Activated naive CD4-positive, alpha-beta T cell treated with anti-CD3 and anti-CD28 coated beads, Interleukin-2, amount 10 ng/mL, durations not matched to agents 7 days and 5 days (primary cell): ENCODE results near the gene NALCN.
"Not testable (repeated sequence)": the region's sequence is repeated elsewhere in the genome, so short reads cannot be mapped to it uniquely, and the experiment has no call there.

ENCODE experiments used
- CTCF ChIA-PET: fragments of 350-600 bp; sonication (Branson Sonifier 250); formaldehyde crosslinking; loops from one replicate; lab custom pipeline; 2021; ENCODE audit warnings: antibody characterized with exemption; lab: Charles Lee
- DNase-seq: peaks from one replicate; pipeline ENCODE4 v3.0.0-alpha.2; 2020
- H3K27ac Mint-ChIP-seq: one replicate; pipeline ENCODE4 v1.8.0; 2021; ENCODE audit warnings: mild to moderate bottlenecking, moderate library complexity, mixed read lengths
- H3K27me3 Mint-ChIP-seq: one replicate; pipeline ENCODE4 v1.8.0; 2021; ENCODE audit warnings: mild to moderate bottlenecking, mixed read lengths
- H3K36me3 Mint-ChIP-seq: one replicate; pipeline ENCODE4 v1.8.0; 2021; ENCODE audit warnings: mixed read lengths
- H3K4me1 Mint-ChIP-seq: one replicate; pipeline ENCODE4 v1.8.0; 2021; ENCODE audit warnings: mixed read lengths
- H3K4me3 Mint-ChIP-seq: one replicate; pipeline ENCODE4 v1.8.0; 2021; ENCODE audit warnings: mild to moderate bottlenecking, moderate library complexity, mixed read lengths
- H3K9me3 Mint-ChIP-seq: one replicate; pipeline ENCODE4 v1.8.0; 2021; ENCODE audit warnings: mixed read lengths

Gene NALCN

DNA sequence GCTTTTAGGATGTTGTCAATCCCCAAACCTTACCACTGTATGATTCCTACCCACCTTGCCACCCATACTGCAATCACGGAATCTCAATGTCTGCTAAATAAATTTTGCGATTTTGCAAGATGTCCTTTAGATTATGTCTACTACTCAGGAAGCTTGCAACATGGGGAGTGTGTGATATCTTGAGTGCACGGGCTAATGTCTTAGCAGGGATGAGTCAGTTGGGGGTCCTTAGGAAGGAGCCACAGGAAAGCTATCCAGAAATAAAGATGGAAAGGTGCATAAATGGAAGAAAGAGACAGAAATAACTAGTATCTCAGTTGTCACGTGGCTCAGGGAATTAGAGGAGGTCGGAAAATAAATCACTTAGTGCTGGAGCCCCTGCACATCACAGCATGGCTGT lies 77.1 kb downstream of the NALCN start:
- H3K4me1 Mint-ChIP-seq = no peaks in the 10 kb centered on the region

DNA sequence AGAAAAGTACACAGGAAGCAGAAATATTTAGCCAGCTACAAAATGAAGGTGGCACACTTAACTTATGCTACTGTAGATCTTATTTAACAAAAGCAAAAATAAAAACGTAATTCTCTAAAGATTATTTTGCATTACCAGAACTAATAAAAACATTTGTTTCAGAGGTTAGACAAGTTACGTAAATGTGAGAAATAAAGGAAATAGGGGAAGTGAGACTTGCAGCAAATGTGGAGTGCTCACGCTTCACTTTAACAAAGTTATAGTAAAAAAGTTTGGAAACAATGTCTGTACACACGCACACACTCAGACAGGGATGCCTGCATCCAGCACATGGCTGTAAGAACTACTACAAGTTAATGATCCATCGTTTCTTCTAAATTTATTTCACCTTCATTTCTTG lies 83.7 kb downstream of the NALCN start:
- no peaks in the 10 kb centered on the region for H3K4me1 Mint-ChIP-seq
- no peak overlapping the region for H3K4me3 Mint-ChIP-seq
- no peaks in the 10 kb centered on the region for H3K27me3 Mint-ChIP-seq
- CTCF ChIA-PET = no interaction called here
- H3K27ac Mint-ChIP-seq = no peak overlapping the region
- no peaks in the 10 kb centered on the region for H3K36me3 Mint-ChIP-seq
- no peak for DNase-seq
- H3K9me3 Mint-ChIP-seq = no peaks in the 10 kb centered on the region

More for the DNA sequence above, 77.1 kb downstream of the NALCN start:
- CTCF ChIA-PET = interaction anchor here (0.8 kb wide), 1 partner anchor 39 kb away, joined by 3 read pairs; no protein-coding TSS in a partner anchor
- no peaks in the 10 kb centered on the region for H3K9me3 Mint-ChIP-seq
- H3K27me3 Mint-ChIP-seq = no peaks in the 10 kb centered on the region
- H3K27ac Mint-ChIP-seq = no peak overlapping the region
- no peaks in the 10 kb centered on the region for H3K36me3 Mint-ChIP-seq
- DNase-seq = no peak
- H3K4me3 Mint-ChIP-seq = no peak overlapping the region

DNA sequence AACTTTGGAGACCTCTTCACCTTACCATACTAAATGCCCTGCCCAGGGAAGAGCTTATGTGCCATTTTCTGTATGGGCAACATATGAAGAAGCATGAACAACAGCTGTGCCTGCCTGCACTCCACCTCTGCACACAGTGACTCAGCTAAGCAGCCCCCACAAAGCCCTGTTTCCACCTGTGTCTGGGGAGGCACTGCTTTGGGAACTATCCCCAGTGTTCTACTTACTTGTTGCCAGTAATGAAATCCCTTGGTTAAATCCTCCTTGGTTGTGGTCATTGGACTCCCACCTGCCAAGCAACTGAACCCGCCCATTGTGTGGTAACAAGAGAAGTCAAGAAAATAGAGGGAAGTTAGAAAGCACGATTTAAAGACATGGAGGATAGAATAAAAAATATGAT lies 84.6 kb downstream of the NALCN start:
- H3K27me3 Mint-ChIP-seq = no peaks in the 10 kb centered on the region
- DNase-seq = no peak
- H3K4me1 Mint-ChIP-seq = no peaks in the 10 kb centered on the region
- H3K9me3 Mint-ChIP-seq = no peaks in the 10 kb centered on the region
- H3K4me3 Mint-ChIP-seq = no peak overlapping the region
- no peaks in the 10 kb centered on the region for H3K36me3 Mint-ChIP-seq
- CTCF ChIA-PET = no interaction called here
- no peak overlapping the region for H3K27ac Mint-ChIP-seq

DNA sequence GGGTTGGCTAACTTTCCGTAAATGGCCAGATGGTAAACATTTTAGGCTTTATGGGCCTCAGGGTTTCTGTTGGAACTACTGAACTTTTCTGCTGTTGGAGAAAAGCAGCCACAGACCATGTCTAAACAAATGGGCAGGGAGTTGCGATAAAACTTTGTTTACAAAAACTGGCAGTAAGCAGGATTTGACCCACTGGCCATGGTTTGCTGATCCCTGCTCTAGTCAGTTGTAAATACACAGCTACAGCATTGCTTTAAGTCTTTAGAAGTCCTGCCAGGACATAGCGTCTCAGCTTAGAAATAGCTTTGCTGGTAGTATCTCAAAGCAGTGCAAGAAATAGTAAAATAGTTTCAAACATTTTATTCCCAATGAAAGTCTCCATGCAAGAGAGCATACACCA lies 88.4 kb downstream of the NALCN start:
- H3K4me3 Mint-ChIP-seq = no peak overlapping the region
- H3K27me3 Mint-ChIP-seq = no peaks in the 10 kb centered on the region
- no peak for DNase-seq
- CTCF ChIA-PET = no interaction called here
- no peaks in the 10 kb centered on the region for H3K4me1 Mint-ChIP-seq
- H3K27ac Mint-ChIP-seq = no peak overlapping the region
- H3K36me3 Mint-ChIP-seq = no peaks in the 10 kb centered on the region
- H3K9me3 Mint-ChIP-seq = no peaks in the 10 kb centered on the region

DNA sequence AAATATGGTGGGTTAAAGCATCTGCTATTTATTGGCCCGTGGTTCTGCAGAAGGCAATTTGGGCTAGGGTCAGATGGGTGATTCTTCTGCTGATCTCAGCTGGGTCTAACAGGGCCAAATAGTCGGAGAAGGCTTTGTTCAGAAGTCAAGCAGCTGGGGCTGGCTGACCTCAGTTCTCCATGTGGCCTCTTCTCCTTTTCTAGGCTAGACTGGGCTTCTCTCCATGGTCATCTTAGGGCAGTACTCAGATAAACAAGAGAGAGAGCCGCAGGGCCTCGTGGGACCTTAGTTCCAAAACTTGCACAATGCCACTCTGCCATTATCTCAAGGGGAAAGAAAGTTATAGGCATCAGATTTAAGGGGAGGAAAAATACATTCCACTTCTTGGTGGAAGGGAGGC lies 89.6 kb downstream of the NALCN start:
- H3K36me3 Mint-ChIP-seq = no peaks in the 10 kb centered on the region
- H3K9me3 Mint-ChIP-seq = no peaks in the 10 kb centered on the region
- no peaks in the 10 kb centered on the region for H3K4me1 Mint-ChIP-seq
- no peak overlapping the region for H3K4me3 Mint-ChIP-seq
- CTCF ChIA-PET = no interaction called here
- H3K27me3 Mint-ChIP-seq = no peaks in the 10 kb centered on the region
- no peak for DNase-seq
- no peak overlapping the region for H3K27ac Mint-ChIP-seq

DNA sequence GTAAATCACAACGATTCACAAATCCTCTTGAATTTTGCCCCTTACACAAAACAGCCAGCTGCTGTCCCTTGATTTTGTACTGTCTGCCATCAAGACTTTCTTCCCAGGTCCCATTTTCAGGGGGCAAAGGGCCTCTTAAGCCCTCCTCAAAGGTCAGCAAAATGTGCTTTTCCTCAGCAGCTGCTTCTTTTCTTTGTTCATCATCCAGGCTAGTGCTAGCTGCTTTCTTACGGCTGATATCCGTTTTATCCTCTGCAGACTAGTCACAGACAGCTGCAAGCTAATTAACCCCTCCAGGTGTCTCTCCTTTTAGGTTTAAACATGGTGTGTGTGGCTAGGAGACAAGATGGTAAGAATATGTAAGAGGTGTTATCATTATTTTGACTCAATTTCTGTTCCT lies 90.9 kb downstream of the NALCN start:
- H3K27ac Mint-ChIP-seq = no peak overlapping the region
- CTCF ChIA-PET = no interaction called here

DNA sequence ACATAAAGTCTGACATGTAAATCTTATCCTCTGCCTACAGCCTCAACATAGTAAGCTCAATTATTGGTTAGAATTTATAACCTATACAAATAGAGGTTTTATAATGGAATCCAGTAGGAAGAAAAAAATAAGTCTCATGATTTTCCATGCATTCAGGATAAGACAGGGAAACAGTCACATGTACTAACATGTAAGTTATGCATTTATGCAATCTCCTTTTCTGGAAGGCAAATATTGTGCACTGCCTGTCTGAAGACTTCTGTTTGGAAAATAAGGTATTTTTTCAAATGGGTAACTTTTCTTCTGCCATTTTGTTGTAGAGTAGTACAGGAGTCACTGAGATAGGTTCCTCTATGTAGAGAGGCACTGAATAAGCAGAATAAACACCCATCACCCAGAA lies 92.7 kb downstream of the NALCN start:
- no peak overlapping the region for H3K4me3 Mint-ChIP-seq
- H3K9me3 Mint-ChIP-seq = no peaks in the 10 kb centered on the region
- CTCF ChIA-PET = no interaction called here
- no peak overlapping the region for H3K27ac Mint-ChIP-seq
- no peaks in the 10 kb centered on the region for H3K36me3 Mint-ChIP-seq
- DNase-seq = no peak
- no peaks in the 10 kb centered on the region for H3K27me3 Mint-ChIP-seq
- no peaks in the 10 kb centered on the region for H3K4me1 Mint-ChIP-seq

More for the DNA sequence above, 90.9 kb downstream of the NALCN start:
- no peaks in the 10 kb centered on the region for H3K36me3 Mint-ChIP-seq
- H3K4me3 Mint-ChIP-seq = no peak overlapping the region
- no peaks in the 10 kb centered on the region for H3K4me1 Mint-ChIP-seq
- H3K9me3 Mint-ChIP-seq = no peaks in the 10 kb centered on the region
- no peaks in the 10 kb centered on the region for H3K27me3 Mint-ChIP-seq
- DNase-seq = no peak

DNA sequence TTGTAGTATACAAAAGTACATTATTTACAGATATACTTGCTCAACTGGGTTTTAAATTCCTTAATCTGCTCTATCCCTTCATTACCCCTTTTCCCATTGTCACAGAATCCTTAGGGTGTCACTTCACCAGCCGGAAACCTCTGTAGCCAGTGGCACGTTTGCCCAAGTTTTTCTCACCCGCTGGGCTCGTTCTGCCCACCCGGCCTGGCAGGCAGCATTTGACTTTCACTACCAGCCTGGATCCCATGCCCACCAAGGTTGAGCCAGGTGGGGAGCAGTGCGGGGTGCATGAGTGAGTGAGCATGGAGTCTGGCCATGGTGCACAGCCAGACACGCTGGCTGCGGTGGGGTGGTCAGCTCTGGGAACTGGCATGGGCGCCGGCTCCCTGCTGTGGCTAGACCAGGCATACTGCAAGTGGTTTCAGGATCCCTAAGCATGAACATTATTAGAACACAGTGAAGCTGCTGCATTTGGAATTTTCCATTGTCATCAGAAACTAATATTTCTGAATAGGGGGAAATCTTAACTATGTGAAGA lies 98.3 kb downstream of the NALCN start:
- Mint-ChIP-seq H3K36me3 (no peaks in the 10 kb centered on the region), H3K4me1 (no peaks in the 10 kb centered on the region), H3K9me3 (no peaks in the 10 kb centered on the region), H3K27me3 (no peaks in the 10 kb centered on the region), H3K27ac (no peak overlapping the region), H3K4me3 (no peak overlapping the region)
- DNase-seq = no peak
- CTCF ChIA-PET = no interaction called here

DNA sequence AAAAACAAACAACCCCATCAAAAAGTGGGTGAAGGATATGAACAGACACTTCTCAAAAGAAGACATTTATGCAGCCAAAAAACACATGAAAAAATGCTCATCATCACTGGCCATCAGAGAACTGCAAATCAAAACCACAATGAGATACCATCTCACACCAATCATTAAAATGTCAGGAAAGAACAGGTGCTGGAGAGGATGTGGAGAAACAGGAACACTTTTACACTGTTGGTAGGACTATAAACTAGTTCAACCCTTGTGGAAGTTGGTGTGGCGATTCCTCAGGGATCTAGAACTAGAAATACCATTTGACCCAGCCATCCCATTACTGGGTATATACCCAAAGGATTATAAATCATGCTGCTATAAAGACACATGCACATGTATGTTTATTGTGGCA lies 102.8 kb downstream of the NALCN start:
- H3K27me3 Mint-ChIP-seq, H3K4me1 Mint-ChIP-seq, H3K27ac Mint-ChIP-seq, H3K9me3 Mint-ChIP-seq, CTCF ChIA-PET, DNase-seq, H3K4me3 Mint-ChIP-seq, H3K36me3 Mint-ChIP-seq: not testable (repeated sequence)

DNA sequence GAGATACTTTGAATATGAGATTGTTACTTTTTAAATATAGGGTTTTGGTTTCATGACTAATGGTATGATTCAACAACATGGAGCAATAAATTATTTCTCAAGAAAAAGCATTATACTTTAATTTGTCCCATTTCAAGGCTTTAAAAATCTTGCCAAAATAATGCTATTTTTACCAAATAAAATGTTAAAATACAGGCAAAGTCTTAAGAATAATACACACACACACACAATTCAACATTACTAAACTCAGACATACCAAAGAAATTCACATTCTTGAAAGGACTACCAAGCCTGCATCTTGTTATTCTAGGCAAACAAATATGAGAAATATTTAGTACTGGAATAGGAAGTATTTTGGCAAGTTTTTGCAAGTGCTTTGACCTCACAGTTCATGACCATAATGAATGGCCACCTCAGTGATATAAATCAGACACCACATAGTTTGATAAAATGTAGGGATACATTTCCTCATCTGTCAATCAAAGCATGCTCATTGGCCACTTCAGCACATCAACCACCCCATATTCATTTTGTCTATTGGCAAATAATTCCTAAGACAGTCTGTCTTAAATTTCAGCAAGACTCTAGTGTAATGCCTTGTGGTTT lies 107.2 kb downstream of the NALCN start:
- no peaks in the 10 kb centered on the region for H3K4me1 Mint-ChIP-seq
- H3K4me3 Mint-ChIP-seq = no peak overlapping the region
- CTCF ChIA-PET = no interaction called here
- DNase-seq = no peak
- H3K36me3 Mint-ChIP-seq = no peaks in the 10 kb centered on the region
- no peaks in the 10 kb centered on the region for H3K27me3 Mint-ChIP-seq
- no peaks in the 10 kb centered on the region for H3K9me3 Mint-ChIP-seq
- H3K27ac Mint-ChIP-seq = no peak overlapping the region

DNA sequence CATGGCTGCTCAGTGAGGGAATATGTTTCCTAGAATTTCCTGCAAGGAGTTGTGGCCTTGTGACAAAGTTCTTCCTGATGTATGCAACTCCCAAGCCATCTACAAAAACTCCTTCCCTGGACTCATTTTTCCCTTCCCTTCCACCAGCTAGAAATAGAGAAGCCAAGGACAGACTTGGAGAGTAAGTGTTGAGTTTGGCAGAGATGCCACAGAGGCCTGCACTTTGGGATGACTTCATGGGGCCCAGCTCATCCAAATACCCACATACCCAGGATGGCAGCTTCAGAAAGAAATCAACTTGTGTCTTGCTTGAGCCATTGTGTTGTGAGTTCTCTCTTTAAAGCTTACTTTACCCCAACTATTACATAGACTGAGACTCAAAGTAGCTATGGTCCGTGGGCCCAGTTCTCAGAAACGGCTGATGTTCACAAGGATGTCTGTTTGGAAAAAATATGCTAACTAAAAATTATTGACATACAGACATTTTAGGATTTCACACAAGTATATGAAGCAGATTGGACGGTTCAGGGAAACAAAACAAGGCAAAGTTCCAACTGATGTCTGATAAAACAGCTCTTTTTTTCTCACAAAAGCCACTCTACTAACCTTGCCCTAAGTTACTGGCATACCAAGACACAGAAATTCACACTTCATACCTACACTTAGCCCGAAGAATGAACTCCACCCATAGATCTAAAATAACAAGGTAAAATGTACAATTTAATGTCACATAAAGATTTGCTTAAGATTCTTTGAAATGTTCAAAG lies 107.9 kb downstream of the NALCN start:
- no peaks in the 10 kb centered on the region for H3K27me3 Mint-ChIP-seq
- H3K4me3 Mint-ChIP-seq = no peak overlapping the region
- H3K27ac Mint-ChIP-seq = no peak overlapping the region
- no peaks in the 10 kb centered on the region for H3K4me1 Mint-ChIP-seq
- no peaks in the 10 kb centered on the region for H3K36me3 Mint-ChIP-seq
- no peaks in the 10 kb centered on the region for H3K9me3 Mint-ChIP-seq
- DNase-seq = no peak
- CTCF ChIA-PET = no interaction called here

DNA sequence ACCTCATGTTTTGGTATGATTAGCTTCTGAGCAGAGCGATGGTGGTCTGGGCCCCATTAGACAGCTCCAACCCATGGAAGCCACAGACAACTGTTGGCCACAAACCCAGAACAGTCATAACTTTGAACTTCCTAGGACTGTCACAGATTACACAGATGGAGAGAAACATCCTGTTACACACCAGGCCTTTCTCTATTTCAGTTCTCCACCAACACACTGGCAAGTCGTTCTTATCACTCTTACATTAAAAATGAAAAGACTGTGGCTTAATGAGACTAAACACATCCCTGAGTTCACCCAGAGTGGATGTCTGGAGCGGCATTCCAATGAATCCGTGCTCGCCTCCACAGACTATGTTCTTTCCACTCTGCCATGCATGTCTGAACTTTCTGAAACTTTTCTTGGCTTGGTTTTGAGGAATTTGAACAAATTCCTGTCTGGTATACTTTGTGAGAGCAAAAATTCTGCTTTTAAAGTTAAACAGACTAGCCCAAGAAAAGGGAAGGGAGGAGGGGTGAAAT lies 109.1 kb downstream of the NALCN start:
- H3K9me3 Mint-ChIP-seq = no peaks in the 10 kb centered on the region
- DNase-seq = no peak
- H3K4me1 Mint-ChIP-seq = no peaks in the 10 kb centered on the region
- H3K27me3 Mint-ChIP-seq = no peaks in the 10 kb centered on the region
- no peak overlapping the region for H3K4me3 Mint-ChIP-seq
- no peak overlapping the region for H3K27ac Mint-ChIP-seq
- no peaks in the 10 kb centered on the region for H3K36me3 Mint-ChIP-seq
- CTCF ChIA-PET = no interaction called here

DNA sequence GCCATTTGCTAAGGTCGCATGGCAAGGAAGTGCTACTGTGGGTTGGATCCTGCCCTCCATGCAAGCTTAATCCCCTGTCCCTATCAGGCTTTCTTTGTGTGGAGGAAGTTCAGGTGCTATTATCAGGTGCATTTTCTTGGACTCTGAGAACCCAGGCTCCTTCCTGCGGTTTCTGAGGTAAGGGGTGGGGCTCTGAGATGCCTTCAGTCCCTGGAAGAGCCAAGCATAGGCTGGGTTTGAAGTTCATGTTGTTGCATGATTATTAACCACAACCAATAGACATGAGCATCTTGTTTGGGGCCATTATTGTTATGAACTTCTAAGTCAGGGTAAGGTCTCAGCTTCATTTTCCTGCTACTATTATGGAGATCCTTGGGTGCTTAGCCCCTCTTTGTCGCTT lies 109.5 kb downstream of the NALCN start:
- CTCF ChIA-PET = no interaction called here

DNA sequence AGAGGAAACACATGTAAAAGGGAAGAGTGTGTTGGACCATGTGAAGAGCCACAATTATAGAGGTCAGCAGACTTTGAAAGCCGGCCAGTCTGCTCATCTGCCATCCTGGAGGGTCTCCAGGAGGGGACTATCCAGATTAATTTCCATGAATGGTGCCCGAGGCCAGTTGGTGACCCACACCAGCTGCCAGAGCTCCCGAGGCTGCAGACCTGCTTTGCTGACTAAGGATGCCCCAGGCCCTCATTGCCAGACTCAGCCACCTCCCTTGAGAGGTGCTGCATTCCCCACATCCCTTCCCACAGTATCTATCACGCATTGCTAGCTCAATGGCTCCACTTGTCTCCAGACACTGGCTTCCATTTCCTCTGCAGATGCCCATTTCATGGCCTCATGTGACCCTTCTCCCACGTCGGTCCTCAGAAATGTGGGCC lies 110.3 kb downstream of the NALCN start:
- Mint-ChIP-seq H3K27me3 (no peaks in the 10 kb centered on the region), H3K36me3 (no peaks in the 10 kb centered on the region), H3K4me3 (no peak overlapping the region), H3K27ac (no peak overlapping the region), H3K4me1 (no peaks in the 10 kb centered on the region), H3K9me3 (no peaks in the 10 kb centered on the region)
- DNase-seq = no peak
- CTCF ChIA-PET = no interaction called here

More for the DNA sequence above, 109.5 kb downstream of the NALCN start:
- H3K27ac Mint-ChIP-seq = no peak overlapping the region
- no peak for DNase-seq
- H3K4me3 Mint-ChIP-seq = no peak overlapping the region
- H3K36me3 Mint-ChIP-seq = no peaks in the 10 kb centered on the region
- H3K4me1 Mint-ChIP-seq = no peaks in the 10 kb centered on the region
- no peaks in the 10 kb centered on the region for H3K27me3 Mint-ChIP-seq
- H3K9me3 Mint-ChIP-seq = no peaks in the 10 kb centered on the region

DNA sequence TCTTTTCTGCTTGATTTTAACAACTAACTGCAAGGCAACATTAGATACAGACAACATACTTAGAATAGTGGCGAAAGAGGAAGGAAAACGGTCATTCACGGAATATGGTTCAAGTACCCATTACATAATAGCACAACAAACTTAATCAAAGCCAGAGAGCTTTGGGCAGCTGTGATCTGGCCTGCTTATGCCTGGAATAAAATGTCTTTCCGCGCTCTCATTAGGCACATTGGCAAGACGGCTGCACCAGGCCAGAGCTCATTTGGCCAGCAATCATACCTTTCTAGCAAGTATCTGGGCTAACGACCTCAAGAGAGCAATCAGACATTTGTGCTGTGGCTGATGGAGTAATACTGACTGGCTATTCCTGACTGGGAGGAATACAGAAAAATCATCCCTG lies 112.8 kb downstream of the NALCN start:
- CTCF ChIA-PET = no interaction called here
- Mint-ChIP-seq H3K27ac (no peak overlapping the region), H3K36me3 (no peaks in the 10 kb centered on the region), H3K4me3 (no peak overlapping the region), H3K27me3 (peaks cover 4% of the 10 kb centered on the region), H3K9me3 (no peaks in the 10 kb centered on the region), H3K4me1 (no peaks in the 10 kb centered on the region)
- DNase-seq = no peak
